Aorta (tissue), 5 donors: ENCODE measurements around the gene CEP85. TPM values are rescaled to one million over a fixed set of nuclear protein-coding genes. Genes with fewer than 3 reads are reported as not detected.

Experiments used
- ATAC-seq: fragments of 200-7000 bp; cut with Tn5 transposase; one replicate; pipeline ENCODE4 v1.9.1; 2022; ENCODE audit warnings: moderate library complexity; ENCODE audit not compliant: low FRiP score
- DNase-seq, 2 donors: peaks; one replicate each; pipeline ENCODE4 v3.0.0-alpha.2; 2020
- H3K27ac ChIP-seq, 2 donors: one replicate each; pipeline ENCODE4 v1.5.1; 2013; ENCODE audit warnings: low read length in 2 of 2, mild to moderate bottlenecking in 2 of 2, moderate library complexity in 2 of 2, control low read depth in 1 of 2, inconsistent platforms in 1 of 2, low read depth in 1 of 2
- H3K27me3 ChIP-seq, 2 donors: one replicate each; pipeline ENCODE4 v1.6.1; 2013; ENCODE audit warnings: control low read depth in 1 of 2, low read length in 1 of 2, mild to moderate bottlenecking in 1 of 2, moderate library complexity in 1 of 2; ENCODE audit not compliant: insufficient read depth in 2 of 2, control insufficient read depth in 1 of 2
- H3K36me3 ChIP-seq, 2 donors: one replicate each; pipeline ENCODE4 v1.6.1; 2013; ENCODE audit warnings: control low read depth in 1 of 2, low read length in 1 of 2, mild to moderate bottlenecking in 1 of 2; ENCODE audit not compliant: insufficient read depth in 2 of 2, control insufficient read depth in 1 of 2
- H3K4me1 ChIP-seq, 2 donors: one replicate each; pipeline ENCODE4 v1.6.1; 2013; ENCODE audit warnings: low read length in 2 of 2, control low read depth in 1 of 2, mild to moderate bottlenecking in 1 of 2, moderate library complexity in 1 of 2; ENCODE audit not compliant: insufficient read depth in 2 of 2, control insufficient read depth in 1 of 2
- H3K4me3 ChIP-seq, 2 donors: one replicate each; pipeline ENCODE4 v1.5.1; 2013; ENCODE audit warnings: low read length in 2 of 2, control low read depth in 1 of 2, mild to moderate bottlenecking in 1 of 2
- H3K9me3 ChIP-seq: one replicate; pipeline ENCODE4 v1.6.1; 2013; ENCODE audit warnings: mild to moderate bottlenecking, low read length; ENCODE audit not compliant: control insufficient read depth
- WGBS, 2 donors: extraction: QIAGEN DNeasy Blood & Tissue Kit; methylation state at CpG; one replicate each; pipeline ENCODE4 v1.1.7; 2013; 5-methylcytosine and 5-hydroxymethylcytosine counted together
- intact Hi-C, 2 donors: fragments of 100-400 bp; cut with DNase I; formaldehyde crosslinking; loops; one replicate each; pipeline versions ENCODE4 v1.14.2 to v1.15.0; 2022
- polyA plus RNA-seq, 2 donors: library from polyadenylated mRNA; stranded (reverse); fragments of 200-250 nt; gene quantifications; one replicate each; pipeline ENCODE4 v1.2.3, GENCODE V29; 2013
- total RNA-seq, 2 donors: library from RNA; stranded (reverse); fragmentation: NEBNext Ultra II Directional; extraction: Animal tissue kit (Norgen Biotek cat#: 25700); gene quantifications; one replicate each; pipeline ENCODE4 v1.2.1, GENCODE V29; 2021
- donor health status: healthy with polysubstance abuse.
- donor health status: Bipolar disorder and iron deficiency.
- donor health status: DM: no; HTN: no; CAD: no.
- donor health status: DM: no; HTN: no; CAD: no.
- donor health status: DM: yes; HTN: yes; CAD: no.

The CEP85 gene
- total and polyA plus RNA-seq, 4 donors: 0.74 to 5.9 (median 2.4) TPM

DNA sequence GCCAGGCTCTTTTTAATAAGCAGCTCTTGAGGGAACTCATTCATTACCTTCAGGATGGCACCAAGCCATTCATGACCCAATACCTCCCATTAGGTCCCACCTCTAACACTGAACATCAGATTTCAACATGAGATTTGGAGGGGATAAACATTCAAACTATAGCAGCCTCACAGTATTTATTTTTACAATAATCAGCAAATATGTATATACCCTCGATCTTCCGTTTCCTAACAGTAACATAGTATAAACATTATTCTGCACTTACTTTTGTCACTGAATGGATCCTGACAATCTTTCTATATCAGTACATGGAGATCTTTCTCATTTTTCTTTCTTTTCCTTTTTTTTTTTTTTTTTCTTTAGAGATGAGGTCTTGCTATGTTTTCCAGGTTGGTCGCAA, 38.2 kb upstream of the CEP85 start:
- H3K27ac ChIP-seq: no peak overlapping the region
- intact Hi-C loops: no loop called here
- H3K4me1 ChIP-seq: no peaks in the 10 kb centered on the region
- no peak for ATAC-seq
- no peaks in the 10 kb centered on the region for H3K9me3 ChIP-seq
- no peaks in the 10 kb centered on the region for H3K36me3 ChIP-seq
- no peak overlapping the region for H3K4me3 ChIP-seq
- no peak for DNase-seq
- H3K27me3 ChIP-seq: no peaks in the 10 kb centered on the region
- WGBS, 2 donors: 54 to 59% methylated on average over 3 of the region's 3 CpGs

DNA sequence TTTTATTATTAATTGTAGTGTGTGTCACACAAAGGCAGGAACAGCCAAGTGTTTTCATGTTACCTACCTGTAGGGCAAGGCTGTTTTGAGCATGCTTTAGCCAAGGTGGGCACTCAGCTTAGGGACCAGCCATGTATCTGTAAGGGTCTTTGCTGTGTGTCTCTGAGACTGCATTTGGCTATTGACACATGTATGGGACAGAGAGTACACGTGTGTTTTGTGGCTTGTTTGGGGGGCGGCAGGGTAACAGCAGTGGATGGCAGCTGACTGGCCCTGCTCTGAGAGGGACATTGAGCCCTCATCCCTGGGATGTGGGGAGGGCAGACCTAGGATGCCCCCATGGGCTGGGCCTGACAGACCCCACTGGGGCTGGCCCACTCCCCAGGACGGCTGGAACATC, 36.7 kb upstream of the CEP85 start:
- H3K9me3 ChIP-seq: no peaks in the 10 kb centered on the region
- H3K4me1 ChIP-seq: no peaks in the 10 kb centered on the region
- no peak overlapping the region for H3K27ac ChIP-seq
- DNase-seq: no peak
- no peak for ATAC-seq
- intact Hi-C loops: no loop called here
- H3K27me3 ChIP-seq: no peaks in the 10 kb centered on the region
- no peaks in the 10 kb centered on the region for H3K36me3 ChIP-seq
- WGBS, 2 donors: 89 to 93% methylated on average over 3 of the region's 3 CpGs
- no peak overlapping the region for H3K4me3 ChIP-seq

DNA sequence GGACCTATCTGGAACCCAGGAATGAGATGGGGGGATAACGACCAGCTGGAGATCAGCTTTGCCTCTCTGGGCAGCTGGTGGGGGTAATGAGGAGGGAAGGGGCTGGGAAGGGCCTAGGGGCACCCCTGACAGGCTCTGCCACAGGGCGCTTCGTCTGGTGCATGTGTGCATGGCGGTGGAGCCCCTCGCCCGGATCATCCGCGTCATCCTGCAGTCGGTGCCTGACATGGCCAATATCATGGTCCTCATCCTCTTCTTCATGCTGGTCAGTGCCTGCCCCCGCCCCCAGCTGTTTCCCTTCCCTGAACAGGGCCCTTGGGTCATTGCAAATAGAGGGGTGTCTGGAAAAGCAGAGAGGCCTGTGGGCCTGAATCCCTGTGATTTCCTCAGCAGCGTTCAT, 36.2 kb upstream of the CEP85 start:
- Histone ChIP-seq H3K4me1 (no peaks in the 10 kb centered on the region), H3K4me3 (no peak overlapping the region), H3K27ac (no peak overlapping the region), H3K36me3 (no peaks in the 10 kb centered on the region), H3K9me3 (no peaks in the 10 kb centered on the region), H3K27me3 (no peaks in the 10 kb centered on the region)
- DNase-seq (no peak), ATAC-seq (no peak)
- WGBS, 2 donors: 82 to 91% methylated on average over 8 to 11 of the region's 11 CpGs
- intact Hi-C loops: no loop called here

DNA sequence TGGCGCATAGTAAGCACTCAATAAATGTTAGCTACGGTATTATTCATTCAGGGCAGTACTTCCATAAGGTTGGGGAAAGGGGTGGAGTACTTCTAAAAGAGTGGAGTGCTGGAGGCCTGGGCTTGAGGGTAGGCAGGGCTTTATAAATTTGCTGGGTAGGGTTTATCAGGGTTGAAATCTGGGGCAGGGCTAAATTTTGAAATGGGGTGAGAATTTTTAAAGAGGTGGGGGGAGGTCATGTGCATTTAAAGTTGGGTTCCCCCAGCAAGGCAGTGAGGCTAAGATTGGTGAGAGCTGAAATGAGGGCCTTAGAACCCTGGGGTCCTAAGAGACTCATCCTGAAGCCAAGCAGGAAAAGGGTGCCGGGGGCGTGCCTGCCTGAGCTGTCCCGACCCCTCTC, 33.6 kb upstream of the CEP85 start:
- DNase-seq (no peak), ATAC-seq (no peak)
- no peaks in the 10 kb centered on the region for H3K36me3 ChIP-seq
- intact Hi-C loops: no loop called here
- no peaks in the 10 kb centered on the region for H3K4me1 ChIP-seq
- no peak overlapping the region for H3K27ac ChIP-seq
- no peaks in the 10 kb centered on the region for H3K27me3 ChIP-seq
- no peaks in the 10 kb centered on the region for H3K9me3 ChIP-seq
- no peak overlapping the region for H3K4me3 ChIP-seq
- 93 to 96% methylated on average over 5 of the region's 5 CpGs for WGBS, 2 donors

DNA sequence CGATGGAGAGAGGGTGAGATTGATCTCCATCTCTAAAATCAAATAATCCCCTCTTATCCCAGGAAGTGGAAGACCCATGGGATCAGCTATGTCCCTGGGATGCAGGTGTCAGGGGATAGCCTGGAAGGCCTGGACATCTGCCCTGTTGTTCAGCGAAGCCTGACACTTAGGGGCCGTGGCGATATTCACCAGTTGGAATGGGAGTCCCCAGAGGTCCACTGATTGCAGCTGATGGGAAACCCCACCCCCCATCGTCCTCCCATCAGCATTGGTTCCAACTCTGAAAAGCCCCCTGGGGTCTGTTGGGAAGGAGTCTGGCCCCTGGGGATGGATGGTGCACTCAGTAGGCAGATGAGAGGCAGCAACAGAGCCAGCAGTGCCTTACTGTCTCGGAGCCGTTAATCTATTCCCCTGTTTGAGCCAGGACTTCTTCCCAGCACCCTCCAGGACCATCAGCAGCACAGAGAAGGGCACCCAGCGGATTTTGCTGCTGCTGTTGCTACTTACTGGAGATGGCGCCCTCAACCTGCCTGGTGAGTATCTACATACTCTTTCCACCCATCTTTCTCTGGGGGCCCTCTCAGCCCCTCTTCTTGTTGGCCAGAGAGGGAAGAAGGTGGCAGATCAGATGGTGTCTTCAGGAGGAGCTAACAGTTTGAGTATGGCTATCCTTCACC, 30.2 kb upstream of the CEP85 start:
- H3K4me3 ChIP-seq: no peak overlapping the region
- DNase-seq (no peak), ATAC-seq (no peak)
- no peaks in the 10 kb centered on the region for H3K36me3 ChIP-seq
- no peaks in the 10 kb centered on the region for H3K27me3 ChIP-seq
- no peaks in the 10 kb centered on the region for H3K9me3 ChIP-seq
- 66 to 73% methylated on average over 9 of the region's 9 CpGs for WGBS, 2 donors
- no peak overlapping the region for H3K27ac ChIP-seq
- no peaks in the 10 kb centered on the region for H3K4me1 ChIP-seq
- intact Hi-C loops: no loop called here

DNA sequence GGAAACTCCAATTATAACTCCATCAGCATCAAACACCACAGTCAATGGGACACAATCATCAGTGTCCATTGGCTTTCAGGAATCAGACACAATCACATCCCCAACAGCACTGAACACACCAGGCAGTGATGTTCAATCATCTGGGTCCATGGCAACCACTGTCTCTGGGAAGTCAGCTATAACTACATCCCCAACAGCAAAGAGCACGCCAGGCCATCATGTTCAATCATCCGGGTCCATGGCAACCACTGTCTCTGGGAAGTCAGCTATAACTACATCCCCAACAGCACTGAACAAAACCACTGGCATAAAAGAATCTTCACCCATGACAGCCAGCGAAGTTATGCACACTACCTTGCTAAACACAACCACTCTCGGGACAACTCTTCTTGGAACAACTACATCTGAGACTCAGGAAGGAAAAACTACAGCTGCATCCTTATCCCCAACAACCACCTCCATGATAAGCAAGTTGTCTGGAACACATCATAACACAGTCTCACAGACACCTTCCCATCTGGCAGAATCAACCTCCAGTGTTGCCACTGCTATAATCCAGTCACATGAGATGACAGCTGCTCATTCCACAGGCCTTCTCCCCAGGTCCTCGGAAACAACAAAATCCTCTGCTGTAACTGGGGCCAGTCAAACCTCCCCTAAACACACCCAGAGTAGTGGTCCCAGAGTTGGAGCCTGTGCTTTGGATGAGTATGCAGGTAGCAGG, 23.7 kb upstream of the CEP85 start:
- ATAC-seq (no peak), DNase-seq (no peak)
- Histone ChIP-seq H3K4me3 (no peak overlapping the region), H3K36me3 (no peaks in the 10 kb centered on the region), H3K4me1 (no peaks in the 10 kb centered on the region), H3K27ac (no peak overlapping the region), H3K9me3 (no peaks in the 10 kb centered on the region), H3K27me3 (no peaks in the 10 kb centered on the region)
- WGBS, 2 donors: 85 to 86% methylated on average over 5 of the region's 5 CpGs
- intact Hi-C loops: no loop called here

DNA sequence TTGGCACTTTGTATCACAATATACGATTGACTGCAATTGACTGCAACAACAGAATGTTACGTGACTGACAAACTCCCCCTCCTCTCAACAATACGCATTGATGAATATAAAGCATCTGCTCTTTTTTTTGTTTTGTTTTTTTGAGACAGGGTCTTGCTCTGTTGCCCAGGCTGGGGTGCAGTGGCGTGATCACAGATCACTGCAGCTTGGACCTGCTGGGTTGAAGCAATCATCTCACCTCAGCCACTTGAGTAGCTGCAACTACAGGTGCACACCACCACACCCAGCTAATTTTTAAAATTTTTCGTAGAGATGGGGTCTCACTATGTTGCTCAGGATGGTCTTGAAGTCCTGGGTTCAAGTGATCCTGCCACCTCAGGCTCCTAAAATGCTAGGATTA, 21.3 kb upstream of the CEP85 start:
- intact Hi-C loops: no loop called here
- no peak overlapping the region for H3K4me3 ChIP-seq
- H3K36me3 ChIP-seq: no peaks in the 10 kb centered on the region
- WGBS, 2 donors: 85 to 86% methylated on average over 5 of the region's 5 CpGs
- H3K27ac ChIP-seq: no peak overlapping the region
- no peak for ATAC-seq
- no peaks in the 10 kb centered on the region for H3K27me3 ChIP-seq
- DNase-seq: no peak
- H3K9me3 ChIP-seq: no peaks in the 10 kb centered on the region
- H3K4me1 ChIP-seq: no peaks in the 10 kb centered on the region

DNA sequence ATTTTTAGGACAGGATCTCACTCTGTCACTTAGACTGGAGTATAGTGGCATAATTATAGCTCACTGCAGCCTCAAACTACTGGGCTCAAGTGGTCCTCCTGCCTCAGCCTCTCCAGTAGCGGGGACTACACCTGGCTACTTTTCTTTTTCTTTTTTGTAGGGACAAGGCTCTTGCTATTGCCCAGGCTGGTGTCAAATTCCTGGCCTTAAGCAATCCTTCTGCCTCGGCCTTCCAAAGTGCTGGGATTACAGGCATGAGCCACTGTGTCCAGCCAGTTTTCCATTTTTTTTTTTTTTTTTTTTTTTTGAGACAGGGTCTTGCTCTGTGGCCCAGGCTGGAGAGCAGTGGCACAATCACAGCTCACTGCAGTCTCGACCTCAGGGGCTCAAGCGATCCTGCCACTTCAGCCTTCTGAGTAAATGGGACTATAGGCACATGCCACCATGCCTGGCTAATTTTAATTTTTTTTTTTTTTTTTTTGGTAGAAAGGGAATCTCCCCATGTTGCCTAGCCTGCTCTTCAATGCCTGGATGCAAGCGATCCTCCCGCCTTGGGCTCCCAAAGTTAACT, 20.6 kb upstream of the CEP85 start:
- H3K27me3 ChIP-seq: no peaks in the 10 kb centered on the region
- H3K4me1 ChIP-seq: no peaks in the 10 kb centered on the region
- WGBS, 2 donors: 89% methylated on average over 5 to 6 of the region's 6 CpGs
- intact Hi-C loops: no loop called here
- DNase-seq (no peak), ATAC-seq (no peak)
- H3K4me3 ChIP-seq: no peak overlapping the region
- no peaks in the 10 kb centered on the region for H3K36me3 ChIP-seq
- H3K27ac ChIP-seq: no peak overlapping the region
- no peaks in the 10 kb centered on the region for H3K9me3 ChIP-seq

DNA sequence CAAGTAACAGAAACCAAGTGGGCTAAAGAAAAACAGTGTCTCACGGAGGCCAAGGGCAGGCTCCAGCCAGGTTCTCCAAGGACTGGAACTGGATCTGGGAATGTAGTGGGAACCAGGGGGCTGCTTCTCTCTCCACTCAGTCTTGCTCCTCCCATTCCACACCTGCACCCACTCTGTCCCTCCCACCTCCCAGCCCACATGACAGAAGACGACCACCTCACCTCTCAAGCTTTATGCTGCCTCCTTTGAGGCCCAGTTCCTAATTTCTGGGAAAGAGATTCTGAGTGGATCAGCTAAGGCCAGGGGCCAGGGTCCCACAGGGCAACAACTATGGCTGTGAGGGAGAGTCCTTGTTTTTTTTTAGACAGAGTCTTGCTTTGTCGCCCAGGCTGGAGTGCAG, 18.8 kb upstream of the CEP85 start:
- no peaks in the 10 kb centered on the region for H3K36me3 ChIP-seq
- H3K4me1 ChIP-seq: no peaks in the 10 kb centered on the region
- H3K27ac ChIP-seq: no peak overlapping the region
- intact Hi-C loops: no loop called here
- DNase-seq: peak in 1 of 2 donors; percentile 23
- H3K27me3 ChIP-seq: no peaks in the 10 kb centered on the region
- no peaks in the 10 kb centered on the region for H3K9me3 ChIP-seq
- no peak for ATAC-seq
- 51 to 52% methylated on average over 3 of the region's 3 CpGs for WGBS, 2 donors
- no peak overlapping the region for H3K4me3 ChIP-seq
